Nasal cavity respiratory epithelium epithelial cell of viscerocranial mucosa (primary cell): ENCODE measurements around the gene VPS4B. TPM values are rescaled to one million over a fixed set of nuclear protein-coding genes. Genes with fewer than 3 reads are reported as not detected.

Experiments used
- total RNA-seq: library from RNA; depleted of rRNA; stranded (reverse); fragments of >200 nt; gene quantifications from 2 replicates; pipeline ENCODE4 v1.2.3, GENCODE V29; 2014

The VPS4B gene
- 115 and 141 TPM in 2 replicates for total RNA-seq

DNA sequence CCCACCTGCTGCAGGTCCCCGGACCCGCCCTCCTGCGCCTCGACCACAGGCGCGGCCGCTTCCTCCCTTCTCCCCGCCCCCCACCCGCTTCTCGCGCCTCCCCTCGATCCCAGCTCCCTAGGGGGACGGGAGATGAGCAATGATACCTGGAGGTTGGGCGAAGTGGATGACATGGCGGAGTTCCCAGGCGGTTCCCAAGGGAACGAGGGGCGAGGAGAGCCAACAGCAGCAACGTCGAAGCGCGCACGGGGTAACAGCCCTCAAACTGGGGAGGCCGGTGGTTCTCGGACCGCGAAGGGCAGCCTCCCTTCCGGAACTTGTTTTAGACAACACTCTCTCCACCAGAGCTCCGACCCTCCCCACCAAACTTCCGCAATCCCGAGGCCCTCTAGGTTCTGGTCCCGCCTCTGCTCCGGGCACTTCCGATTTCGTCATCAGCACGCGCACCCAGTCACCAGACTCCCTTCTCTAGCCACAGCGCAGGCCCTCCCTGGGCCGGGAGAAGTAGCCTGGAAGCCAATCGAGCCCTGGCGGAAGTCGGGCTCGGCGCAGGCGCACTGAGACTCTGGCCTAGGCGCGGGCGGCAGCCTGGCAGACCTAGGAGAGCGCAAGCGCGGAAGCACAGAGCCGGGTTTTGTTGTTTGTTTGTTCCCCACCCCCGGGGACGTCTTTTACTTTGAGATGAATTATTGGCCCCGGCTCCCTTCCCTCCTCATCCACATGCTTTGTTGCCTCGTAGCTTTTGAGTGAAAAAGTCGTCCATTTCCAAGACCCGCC, at the start of gene VPS4B:
VPS4B (minus strand) TSS at position 390 of the 777 bp plus-strand sequence; CDS start at position 173, 217 bp downstream.

GRCh38 chr18:63367053-63367953, 55.0 kb downstream of the VPS4B start, which contains the start of gene KDSR:
Gene KDSR (minus strand): TSS chr18:63367206. CDS start chr18:63367118, 88 bp downstream.

Other genes with a start within 250 kb of the VPS4B start
- 1.4 and 1.8 TPM in 2 replicates for gene BCL2, start 102.7 kb downstream of the VPS4B start, total RNA-seq
- gene KDSR, start 55.3 kb downstream of the VPS4B start, total RNA-seq = 26.0 and 73.7 TPM in 2 replicates
- 300 and 470 TPM in 2 replicates for gene SERPINB5, start 54.5 kb upstream of the VPS4B start, total RNA-seq
- 0.28 and 0.34 TPM in 2 replicates for gene SERPINB12, start 119.9 kb upstream of the VPS4B start, total RNA-seq
- 16.7 and 114 TPM in 2 replicates for gene SERPINB13, start 164.9 kb upstream of the VPS4B start, total RNA-seq
- 1.7 and 63.5 TPM in 2 replicates for gene SERPINB4, start 221.8 kb upstream of the VPS4B start, total RNA-seq
- gene SERPINB3, start 239.4 kb upstream of the VPS4B start, total RNA-seq = 32.5 and 258 TPM in 2 replicates